ENCODE results near the gene C1orf35.
"Not testable (repeated sequence)": the region's sequence is repeated elsewhere in the genome, so short reads cannot be mapped to it uniquely, and the experiment has no call there.

Gene C1orf35

GRCh38 chr1:228123505-228123904, 20.4 kb upstream of the C1orf35 start:
- Histone ChIP-seq H3K9me3 (ENCODE audit: control insufficient read depth in 2 of 2, low read length in 2 of 2) (no peaks in the 10 kb centered on the region), H3K27ac (ENCODE audit: low read depth in 2 of 2, low read length in 2 of 2) (no peak overlapping the region), H3K27me3 (ENCODE audit: control insufficient read depth in 2 of 2, insufficient read depth in 2 of 2, low read length in 2 of 2) (peaks cover 0 to 2% of the 10 kb centered on the region in 2 donors), H3K9ac (ENCODE audit: low read depth in 1 of 2, low read length in 2 of 2) (no peak overlapping the region), H3K4me3 (ENCODE audit: low read length in 2 of 2) (no peak overlapping the region), H3K36me3 (ENCODE audit: control insufficient read depth in 2 of 2, insufficient read depth in 2 of 2, low read length in 2 of 2) (no peaks in the 10 kb centered on the region), H3K4me1 (ENCODE audit: control insufficient read depth in 2 of 2, insufficient read depth in 2 of 2, low read length in 2 of 2) (no peaks in the 10 kb centered on the region)

- Histone ChIP-seq H3K9ac (ENCODE audit: low read depth in 1 of 2, low read length in 2 of 2) (no peak overlapping the region), H3K27ac (ENCODE audit: low read depth in 2 of 2, low read length in 2 of 2) (no peak overlapping the region), H3K9me3 (ENCODE audit: control insufficient read depth in 2 of 2, low read length in 2 of 2) (no peaks in the 10 kb centered on the region), H3K36me3 (ENCODE audit: control insufficient read depth in 2 of 2, insufficient read depth in 2 of 2, low read length in 2 of 2) (no peaks in the 10 kb centered on the region), H3K4me1 (ENCODE audit: control insufficient read depth in 2 of 2, insufficient read depth in 2 of 2, low read length in 2 of 2) (no peaks in the 10 kb centered on the region), H3K4me3 (ENCODE audit: low read length in 2 of 2) (no peak overlapping the region), H3K27me3 (ENCODE audit: control insufficient read depth in 2 of 2, insufficient read depth in 2 of 2, low read length in 2 of 2) (peaks cover 0 to 2% of the 10 kb centered on the region in 2 donors)
These were observed 19.9 kb upstream of the C1orf35 start for GRCh38 chr1:228122921-228123441.

GRCh38 chr1:228120857-228121489, 17.8 kb upstream of the C1orf35 start:
- Histone ChIP-seq H3K36me3 (ENCODE audit: control insufficient read depth in 2 of 2, insufficient read depth in 2 of 2, low read length in 2 of 2) (no peaks in the 10 kb centered on the region), H3K27me3 (ENCODE audit: control insufficient read depth in 2 of 2, insufficient read depth in 2 of 2, low read length in 2 of 2) (peaks cover 0 to 2% of the 10 kb centered on the region in 2 donors), H3K9ac (ENCODE audit: low read depth in 1 of 2, low read length in 2 of 2) (no peak overlapping the region), H3K27ac (ENCODE audit: low read depth in 2 of 2, low read length in 2 of 2) (no peak overlapping the region), H3K4me3 (ENCODE audit: low read length in 2 of 2) (no peak overlapping the region), H3K4me1 (ENCODE audit: control insufficient read depth in 2 of 2, insufficient read depth in 2 of 2, low read length in 2 of 2) (no peaks in the 10 kb centered on the region), H3K9me3 (ENCODE audit: control insufficient read depth in 2 of 2, low read length in 2 of 2) (no peaks in the 10 kb centered on the region)

GRCh38 chr1:228120351-228120750, 17.2 kb upstream of the C1orf35 start:
- Histone ChIP-seq H3K9me3 (ENCODE audit: control insufficient read depth in 2 of 2, low read length in 2 of 2) (no peaks in the 10 kb centered on the region), H3K4me3 (ENCODE audit: low read length in 2 of 2) (no peak overlapping the region), H3K27me3 (ENCODE audit: control insufficient read depth in 2 of 2, insufficient read depth in 2 of 2, low read length in 2 of 2) (peaks cover 0 to 2% of the 10 kb centered on the region in 2 donors), H3K9ac (ENCODE audit: low read depth in 1 of 2, low read length in 2 of 2) (no peak overlapping the region), H3K4me1 (ENCODE audit: control insufficient read depth in 2 of 2, insufficient read depth in 2 of 2, low read length in 2 of 2) (no peaks in the 10 kb centered on the region), H3K36me3 (ENCODE audit: control insufficient read depth in 2 of 2, insufficient read depth in 2 of 2, low read length in 2 of 2) (no peaks in the 10 kb centered on the region), H3K27ac (ENCODE audit: low read depth in 2 of 2, low read length in 2 of 2) (no peak overlapping the region)

- H3K4me3 ChIP-seq (ENCODE audit: low read length in 2 of 2): no peak overlapping the region
- no peaks in the 10 kb centered on the region for H3K9me3 ChIP-seq (ENCODE audit: control insufficient read depth in 2 of 2, low read length in 2 of 2)
- no peak overlapping the region for H3K9ac ChIP-seq (ENCODE audit: low read depth in 1 of 2, low read length in 2 of 2)
- peaks cover 0 to 2% of the 10 kb centered on the region in 2 donors for H3K27me3 ChIP-seq (ENCODE audit: control insufficient read depth in 2 of 2, insufficient read depth in 2 of 2, low read length in 2 of 2)
- no peaks in the 10 kb centered on the region for H3K36me3 ChIP-seq (ENCODE audit: control insufficient read depth in 2 of 2, insufficient read depth in 2 of 2, low read length in 2 of 2)
- no peak overlapping the region for H3K27ac ChIP-seq (ENCODE audit: low read depth in 2 of 2, low read length in 2 of 2)
- no peaks in the 10 kb centered on the region for H3K4me1 ChIP-seq (ENCODE audit: control insufficient read depth in 2 of 2, insufficient read depth in 2 of 2, low read length in 2 of 2)
These were observed 14.9 kb upstream of the C1orf35 start for GRCh38 chr1:228118040-228118439.

- Histone ChIP-seq H3K27me3 (ENCODE audit: control insufficient read depth in 2 of 2, insufficient read depth in 2 of 2, low read length in 2 of 2) (peaks cover 0 to 2% of the 10 kb centered on the region in 2 donors), H3K4me1 (ENCODE audit: control insufficient read depth in 2 of 2, insufficient read depth in 2 of 2, low read length in 2 of 2) (no peaks in the 10 kb centered on the region), H3K36me3 (ENCODE audit: control insufficient read depth in 2 of 2, insufficient read depth in 2 of 2, low read length in 2 of 2) (no peaks in the 10 kb centered on the region), H3K27ac (ENCODE audit: low read depth in 2 of 2, low read length in 2 of 2) (no peak overlapping the region), H3K9me3 (ENCODE audit: control insufficient read depth in 2 of 2, low read length in 2 of 2) (no peaks in the 10 kb centered on the region), H3K4me3 (ENCODE audit: low read length in 2 of 2) (no peak overlapping the region), H3K9ac (ENCODE audit: low read depth in 1 of 2, low read length in 2 of 2) (no peak overlapping the region)
These were observed 14.2 kb upstream of the C1orf35 start for GRCh38 chr1:228117335-228117734.

- Histone ChIP-seq H3K36me3 (ENCODE audit: control insufficient read depth in 2 of 2, insufficient read depth in 2 of 2, low read length in 2 of 2) (no peaks in the 10 kb centered on the region), H3K27me3 (ENCODE audit: control insufficient read depth in 2 of 2, insufficient read depth in 2 of 2, low read length in 2 of 2) (no peaks in the 10 kb centered on the region), H3K9me3 (ENCODE audit: control insufficient read depth in 2 of 2, low read length in 2 of 2) (no peaks in the 10 kb centered on the region), H3K27ac (ENCODE audit: low read depth in 2 of 2, low read length in 2 of 2) (no peak overlapping the region), H3K9ac (ENCODE audit: low read depth in 1 of 2, low read length in 2 of 2) (no peak overlapping the region), H3K4me3 (ENCODE audit: low read length in 2 of 2) (no peak overlapping the region), H3K4me1 (ENCODE audit: control insufficient read depth in 2 of 2, insufficient read depth in 2 of 2, low read length in 2 of 2) (peaks cover 1 to 4% of the 10 kb centered on the region in 2 donors)
These were observed 11.7 kb upstream of the C1orf35 start for GRCh38 chr1:228114827-228115226.

- no peak overlapping the region for H3K4me3 ChIP-seq (ENCODE audit: low read length in 2 of 2)
- peaks cover 14 to 17% of the 10 kb centered on the region in 2 donors for H3K4me1 ChIP-seq (ENCODE audit: control insufficient read depth in 2 of 2, insufficient read depth in 2 of 2, low read length in 2 of 2)
- H3K9me3 ChIP-seq (ENCODE audit: control insufficient read depth in 2 of 2, low read length in 2 of 2): no peaks in the 10 kb centered on the region
- no peak overlapping the region for H3K27ac ChIP-seq (ENCODE audit: low read depth in 2 of 2, low read length in 2 of 2)
- H3K27me3 ChIP-seq (ENCODE audit: control insufficient read depth in 2 of 2, insufficient read depth in 2 of 2, low read length in 2 of 2): no peaks in the 10 kb centered on the region
- no peak overlapping the region for H3K9ac ChIP-seq (ENCODE audit: low read depth in 1 of 2, low read length in 2 of 2)
- H3K36me3 ChIP-seq (ENCODE audit: control insufficient read depth in 2 of 2, insufficient read depth in 2 of 2, low read length in 2 of 2): peaks cover 0 to 1% of the 10 kb centered on the region in 2 donors
These were observed 9.5 kb upstream of the C1orf35 start for GRCh38 chr1:228112617-228113016.

GRCh38 chr1:228112167-228112566, 9.0 kb upstream of the C1orf35 start:
- Histone ChIP-seq H3K4me3 (ENCODE audit: low read length in 2 of 2) (no peak overlapping the region), H3K4me1 (ENCODE audit: control insufficient read depth in 2 of 2, insufficient read depth in 2 of 2, low read length in 2 of 2) (peaks cover 14 to 19% of the 10 kb centered on the region in 2 donors), H3K27ac (ENCODE audit: low read depth in 2 of 2, low read length in 2 of 2) (no peak overlapping the region), H3K9ac (ENCODE audit: low read depth in 1 of 2, low read length in 2 of 2) (no peak overlapping the region), H3K27me3 (ENCODE audit: control insufficient read depth in 2 of 2, insufficient read depth in 2 of 2, low read length in 2 of 2) (no peaks in the 10 kb centered on the region), H3K36me3 (ENCODE audit: control insufficient read depth in 2 of 2, insufficient read depth in 2 of 2, low read length in 2 of 2) (peaks cover 3 to 4% of the 10 kb centered on the region in 2 donors), H3K9me3 (ENCODE audit: control insufficient read depth in 2 of 2, low read length in 2 of 2) (no peaks in the 10 kb centered on the region)

GRCh38 chr1:228111315-228111714, 8.2 kb upstream of the C1orf35 start:
- H3K9me3 ChIP-seq (ENCODE audit: control insufficient read depth in 2 of 2, low read length in 2 of 2); H3K9ac ChIP-seq (ENCODE audit: low read depth in 1 of 2, low read length in 2 of 2); H3K36me3 ChIP-seq (ENCODE audit: control insufficient read depth in 2 of 2, insufficient read depth in 2 of 2, low read length in 2 of 2): not testable (repeated sequence)

More at GRCh38 chr1:228111315-228111714, 8.2 kb upstream of the C1orf35 start:
- peaks cover 14 to 19% of the 10 kb centered on the region in 2 donors for H3K4me1 ChIP-seq (ENCODE audit: control insufficient read depth in 2 of 2, insufficient read depth in 2 of 2, low read length in 2 of 2)
- H3K4me3 ChIP-seq (ENCODE audit: low read length in 2 of 2); H3K27me3 ChIP-seq (ENCODE audit: control insufficient read depth in 2 of 2, insufficient read depth in 2 of 2, low read length in 2 of 2); H3K27ac ChIP-seq (ENCODE audit: low read depth in 2 of 2, low read length in 2 of 2): not testable (repeated sequence)

All from mucosa of rectum (tissue), 2 donors.